Measurements from ENCODE around the gene ADGRF3. TPM values are rescaled to one million over a fixed set of nuclear protein-coding genes. Genes with fewer than 3 reads are reported as not detected.

ADGRF3 gene
- total and polyA plus RNA-seq, 2 of the 13 experiments (the other 11 are each of a cell fraction or from before 2014, with no cell fraction given): 0.40 to 1.5 TPM

- TF ChIP-seq ETS1 (CRISPR knock-in tag; IDR thresholded peaks at IDR 0.05): no peak
- TF ChIP-seq PAX8 (CRISPR knock-in tag; IDR thresholded peaks at IDR 0.05; ENCODE audit: borderline replicate concordance): no peak
- no peak for TF ChIP-seq ZNF576 (CRISPR knock-in tag; IDR thresholded peaks at IDR 0.05)
- no peak for TF ChIP-seq FOXO4 (CRISPR knock-in tag; conservative IDR thresholded peaks at IDR 0.05)
- TF ChIP-seq ZBTB7B (CRISPR knock-in tag; IDR thresholded peaks at IDR 0.05): no peak
- no peak for TF ChIP-seq SRF (IDR thresholded peaks at IDR 0.05; ENCODE audit: low read depth, low read length)
Measured at GRCh38 chr2:26297061-26297460, 49.5 kb downstream of the ADGRF3 start (continued).

GRCh38 chr2:26295511-26295910 lies 51.1 kb downstream of the ADGRF3 start:
- Histone ChIP-seq H3K9ac (ENCODE audit: insufficient read depth, low read depth, low read length) (no peak overlapping the region), H2AFZ (ENCODE audit: low read length) (no peak overlapping the region), H3K4me2 (ENCODE audit: low read depth, low read length) (no peak overlapping the region), H3K9me3 (ENCODE audit: low read length) (no peaks in the 10 kb centered on the region), H3K36me3 (replicated peaks in 1 of 2; ENCODE audit: control insufficient read depth in 1 of 2, insufficient read depth in 2 of 2, low read length in 2 of 2) (no peaks in the 10 kb centered on the region), H3K4me3 (replicated peaks in 1 of 3; ENCODE audit: insufficient read depth in 1 of 3, low read depth in 2 of 3, low read length in 3 of 3) (no peak overlapping the region), H3K79me2 (ENCODE audit: insufficient read depth, low read length) (no peaks in the 10 kb centered on the region), H3K27me3 (ENCODE audit: control insufficient read depth in 1 of 2, insufficient read depth in 2 of 2, low read length in 2 of 2) (peaks cover 0 to 18% of the 10 kb centered on the region in 2 experiments; a peak in 3 of 5 replicates), H3K27ac (ENCODE audit: extremely low read length, insufficient read depth, low read length) (no peak overlapping the region), H4K20me1 (ENCODE audit: insufficient read depth, low read length) (no peaks in the 10 kb centered on the region), H3K4me1 (ENCODE audit: insufficient read depth, low read length) (peaks cover 32% of the 10 kb centered on the region)
- FAIRE-seq (no peak), DNase-seq (ENCODE audit: low spot score) (no peak), ATAC-seq (no peak)
- 0 out of 2 replicates have a peak, but pooled peaks have one; percentile 27 for TF ChIP-seq ZNF770 (CRISPR knock-in tag; IDR thresholded peaks at IDR 0.05)
- peak; percentile 33; the same call in 1 of the 2 replicates for TF ChIP-seq ZMYM3 (CRISPR knock-in tag; IDR thresholded peaks at IDR 0.05)
- no peak for TF ChIP-seq ZNF552 (CRISPR knock-in tag; IDR thresholded peaks at IDR 0.05; ENCODE audit: borderline replicate concordance)
- WGBS (ENCODE audit: low lambda C conversion rate): 11% methylated on average over 1 of the region's 1 CpG
- POLR2A ChIA-PET: no interaction called here
- CTCF ChIA-PET (ENCODE audit: low intra/inter-chr PET ratio, low total read pairs): no interaction called here
- intact Hi-C loops (cut with micrococcal nuclease; ENCODE audit: unreplicated experiment) (no loop called here), in situ Hi-C loops (cut with HindIII; ENCODE audit: extremely low pct_ligation_motif_present, low pct_unique_long_range_greater_than_20kb) (no loop called here)
- BruUV-seq (replicated peaks): no TSS peak
